GM19438 (cell line): ENCODE data around the gene EPN3.

Experiments used
- ATAC-seq: cut with Tn5 transposase; IDR thresholded peaks from one replicate; pipeline ENCODE4 v1.9.1; 2021; ENCODE audit warnings: low read depth; ENCODE audit not compliant: unreplicated experiment

Gene EPN3

GRCh38 chr17:50508573-50509460, 23.7 kb upstream of the EPN3 start:
- no peak for ATAC-seq

DNA sequence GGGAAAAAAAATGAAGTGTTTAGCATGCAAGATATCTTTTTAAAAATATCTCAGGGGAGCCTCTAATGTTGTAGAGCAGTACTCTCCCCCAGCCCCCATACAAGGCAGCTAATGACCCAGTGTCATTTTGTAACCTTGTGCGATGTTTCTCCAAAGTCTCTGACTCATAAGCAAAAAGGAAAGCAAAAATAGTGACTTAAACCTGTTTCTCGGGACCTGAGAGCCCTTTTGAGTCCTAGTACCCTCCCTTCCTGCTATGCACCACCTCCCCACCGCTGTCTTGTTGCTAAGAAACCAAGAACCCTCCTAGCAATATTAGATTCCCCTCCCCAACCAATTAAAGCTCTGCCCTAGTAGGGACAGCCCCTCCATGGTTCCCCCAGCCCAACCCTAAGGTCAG, 21.5 kb upstream of the EPN3 start:
- peak; percentile 74 for ATAC-seq

DNA sequence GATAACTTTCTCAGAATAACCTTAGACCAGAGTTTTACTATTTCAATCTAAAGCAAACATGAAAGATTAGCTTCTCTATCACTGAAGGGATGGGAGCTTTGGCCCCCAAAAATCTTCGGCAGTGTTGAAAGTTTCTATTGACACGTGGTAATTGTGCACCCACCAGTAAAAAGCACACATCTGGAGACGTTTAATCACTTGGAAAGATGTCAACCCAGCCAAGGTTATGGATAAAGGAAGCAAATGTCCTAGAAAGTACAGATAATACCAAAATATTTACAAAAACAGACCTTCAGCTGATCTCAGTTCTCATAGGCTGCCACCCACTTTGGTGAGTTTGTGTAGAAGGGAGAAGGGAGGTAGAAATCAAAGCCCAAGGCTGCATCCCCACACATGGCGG, 19.0 kb upstream of the EPN3 start:
- no peak for ATAC-seq

- no peak for ATAC-seq
Measured at GRCh38 chr17:50514388-50514787, 18.1 kb upstream of the EPN3 start.

GRCh38 chr17:50514936-50515702, 17.4 kb upstream of the EPN3 start:
- ATAC-seq = no peak

- ATAC-seq = no peak
Measured at GRCh38 chr17:50517011-50517410, 15.5 kb upstream of the EPN3 start.

- no peak for ATAC-seq
Measured at GRCh38 chr17:50517504-50518383, 14.8 kb upstream of the EPN3 start.

GRCh38 chr17:50518384-50519023, 14.0 kb upstream of the EPN3 start:
- ATAC-seq = no peak

DNA sequence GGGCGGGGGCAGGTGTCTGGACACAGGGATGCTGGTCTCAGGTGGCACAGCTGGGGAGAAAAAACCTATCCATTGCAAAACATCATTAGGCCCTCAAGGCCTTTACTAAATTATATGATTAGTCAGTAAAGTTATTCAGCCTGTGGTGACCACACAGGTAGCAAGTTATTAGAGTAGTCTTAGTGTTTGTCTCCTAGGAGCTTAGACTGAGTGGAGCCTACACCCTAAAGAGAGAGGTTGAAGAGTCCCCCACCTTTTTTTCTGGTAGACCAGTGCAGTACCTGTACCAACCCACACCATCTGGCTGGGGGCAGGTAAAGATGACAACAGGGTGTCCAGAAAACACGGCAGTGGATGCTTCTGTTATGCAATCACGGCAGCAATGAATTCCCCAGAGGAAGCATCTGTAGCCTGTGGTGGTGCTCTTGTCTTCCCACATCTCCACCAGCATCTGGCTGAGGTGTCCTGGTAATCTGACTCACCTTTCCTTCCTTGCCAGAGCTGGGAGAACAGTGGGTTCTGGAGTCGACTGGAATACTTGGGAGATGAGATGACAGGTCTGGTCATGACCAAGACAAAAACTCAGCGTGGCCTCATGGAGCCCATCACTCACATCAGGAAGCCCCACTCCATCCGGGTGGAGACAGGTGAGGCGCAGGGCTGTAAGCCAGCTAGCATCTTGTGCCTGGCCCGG, 13.2 kb upstream of the EPN3 start:
- ATAC-seq = no peak

DNA sequence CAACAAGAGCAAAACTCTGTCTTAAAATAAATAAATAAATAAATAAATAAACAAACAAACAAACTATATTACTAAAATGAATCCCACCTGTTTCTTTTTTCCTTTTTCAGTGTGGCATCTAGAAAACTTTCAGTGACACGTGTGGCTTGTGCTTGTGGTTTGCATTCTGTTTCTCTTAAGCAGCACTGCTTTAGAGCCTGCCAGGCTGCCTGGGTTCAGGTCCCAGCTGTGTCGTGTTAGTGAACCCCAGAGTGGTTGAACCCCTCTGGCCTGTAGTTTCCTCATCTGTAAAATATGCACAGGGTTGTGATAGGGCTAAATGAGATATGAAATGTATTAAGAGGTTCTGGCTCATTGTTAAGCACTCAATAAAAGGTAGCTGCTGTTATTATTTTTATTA, 12.1 kb upstream of the EPN3 start:
- ATAC-seq = no peak

GRCh38 chr17:50521514-50521913, 11.0 kb upstream of the EPN3 start:
- no peak for ATAC-seq

DNA sequence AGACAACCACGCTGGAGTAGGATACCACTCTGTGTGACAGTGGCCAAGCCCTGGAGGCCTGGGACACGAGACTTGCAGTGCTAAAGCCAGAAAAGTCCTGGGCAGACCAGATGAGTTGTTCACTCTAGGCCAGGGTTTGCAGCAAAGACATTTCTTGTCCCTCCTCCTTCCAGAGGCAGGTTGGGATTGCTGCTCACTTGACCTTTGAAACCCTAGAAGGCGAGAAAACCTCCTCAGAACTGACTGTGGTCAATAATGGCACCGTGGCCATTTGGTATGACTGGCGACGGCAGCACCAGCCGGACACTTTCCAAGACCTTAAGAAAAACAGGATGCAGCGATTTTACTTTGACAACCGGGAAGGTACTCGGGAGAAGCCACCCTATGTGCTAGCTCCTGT, 9.8 kb upstream of the EPN3 start:
- no peak for ATAC-seq

DNA sequence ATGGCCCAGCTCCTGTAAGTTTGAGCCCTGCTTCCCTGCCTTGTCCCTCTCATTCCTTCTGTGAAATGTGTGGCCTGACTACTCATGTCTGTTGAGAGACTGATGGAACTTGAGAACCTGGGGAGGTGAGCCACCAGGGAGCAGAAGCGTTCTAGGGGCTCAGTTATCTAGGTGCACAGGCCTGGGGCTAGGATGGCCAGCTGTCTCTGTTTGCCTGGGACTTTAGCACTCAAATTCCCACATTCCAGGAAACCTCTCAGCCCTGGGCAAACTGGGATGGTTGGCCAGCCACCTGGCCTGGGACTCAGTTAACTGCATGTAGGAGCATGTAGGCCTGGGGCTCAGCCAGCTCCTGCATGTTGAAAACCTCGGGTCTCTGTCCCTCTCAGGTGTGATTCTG, 9.3 kb upstream of the EPN3 start:
- no peak for ATAC-seq

DNA sequence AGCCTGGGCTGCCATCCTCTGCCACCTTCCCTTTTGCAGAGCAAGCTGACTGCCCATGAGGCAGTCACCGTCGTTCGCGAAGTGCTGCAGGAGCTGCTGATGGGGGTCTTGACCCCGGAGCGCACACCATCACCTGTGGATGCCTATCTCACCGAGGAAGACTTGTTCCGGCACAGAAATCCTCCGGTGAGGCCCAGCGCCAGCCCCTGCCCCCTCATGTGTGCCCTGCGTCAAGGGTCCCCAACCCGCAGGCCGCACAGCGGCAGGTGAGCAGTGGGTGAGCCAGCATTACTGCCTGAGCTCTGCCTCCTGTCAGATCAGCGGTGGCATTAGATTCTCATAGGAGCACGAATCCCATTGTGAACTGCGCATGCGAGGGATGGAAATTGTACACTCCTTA, 7.7 kb upstream of the EPN3 start:
- ATAC-seq = no peak

DNA sequence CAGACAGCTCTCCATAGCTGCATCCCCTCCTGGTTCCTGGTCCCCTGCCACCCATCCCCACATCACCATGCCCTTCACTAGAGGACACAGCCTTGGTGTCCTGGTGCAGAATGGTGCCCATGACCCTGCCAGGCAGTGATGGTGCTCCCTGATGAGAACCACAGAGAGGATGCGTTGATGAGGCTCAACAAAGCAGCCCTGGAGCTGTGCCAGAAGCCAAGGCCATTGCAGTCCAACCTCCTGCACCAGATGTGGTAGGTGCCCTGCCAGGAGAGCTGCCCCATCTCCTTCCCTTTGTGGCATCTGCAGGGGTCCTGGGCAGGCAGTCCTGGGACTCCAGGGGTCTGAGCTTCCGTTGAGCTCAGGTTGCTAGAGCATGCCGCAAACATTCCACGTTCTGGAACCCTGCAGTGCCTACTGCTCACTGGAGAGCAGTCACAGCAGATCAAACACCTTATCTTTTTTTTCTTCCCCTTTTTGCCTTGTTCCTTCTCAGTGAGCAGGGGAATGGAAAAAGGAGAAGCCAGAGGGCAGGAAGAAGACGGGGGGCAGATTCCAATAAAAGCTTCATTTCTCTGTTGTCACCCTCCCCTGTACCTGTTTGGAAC, 5.3 kb upstream of the EPN3 start:
- no peak for ATAC-seq

DNA sequence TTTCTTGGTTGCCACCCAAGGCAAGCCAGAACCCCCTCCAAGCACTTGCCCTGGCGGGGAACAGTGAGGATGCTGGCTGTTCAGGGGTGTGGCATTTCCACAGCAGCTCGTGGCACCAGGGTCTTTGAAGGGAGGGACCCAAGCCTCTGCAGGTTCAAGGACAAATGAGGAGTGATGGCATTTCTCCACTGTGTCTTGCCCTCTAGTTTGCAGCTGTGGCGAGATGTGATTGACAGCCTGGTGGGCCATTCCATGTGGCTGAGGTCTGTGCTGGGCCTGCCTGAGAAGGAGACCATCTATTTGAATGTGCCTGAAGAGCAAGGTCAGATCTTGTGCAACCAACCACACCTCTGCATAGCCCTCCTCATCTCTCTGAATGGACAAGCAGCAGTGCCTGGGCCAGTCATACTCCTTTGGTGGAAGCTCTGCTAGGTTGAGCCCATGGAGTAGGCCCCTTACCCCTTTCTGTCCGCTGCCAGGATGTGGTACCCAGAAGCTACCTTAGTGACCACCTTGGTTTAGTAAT, 4.5 kb upstream of the EPN3 start:
- no peak for ATAC-seq

- ATAC-seq = no peak
Measured at GRCh38 chr17:50529849-50530248, 2.7 kb upstream of the EPN3 start.

DNA sequence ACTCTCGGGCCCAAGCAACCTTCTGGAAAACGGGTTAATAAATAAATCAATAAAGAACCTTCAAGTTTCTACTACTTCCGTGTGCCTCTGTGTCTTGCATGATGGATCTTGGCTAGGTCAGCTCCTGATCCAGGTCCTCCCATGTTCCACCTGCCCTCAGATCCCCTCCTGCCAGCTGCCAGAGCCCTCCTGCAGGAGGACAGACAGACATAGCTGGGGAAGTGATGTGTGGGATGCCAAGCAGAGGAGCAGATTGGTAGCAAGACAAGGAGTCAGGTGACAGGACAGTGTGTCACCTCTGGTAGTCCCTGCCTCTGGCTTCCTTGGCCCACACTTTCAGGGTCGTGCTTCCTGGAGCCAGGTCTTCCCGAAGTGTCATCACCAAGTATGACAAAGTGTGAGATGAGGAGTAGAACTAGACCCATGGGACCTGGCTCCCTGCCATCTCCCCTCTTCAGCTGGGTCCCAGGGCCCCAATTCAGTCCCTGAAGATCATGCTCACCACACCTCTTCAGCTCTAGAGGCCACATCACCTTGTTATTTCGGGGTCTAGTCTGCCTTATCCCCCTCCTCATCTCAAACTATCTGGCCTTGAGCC, 1.0 kb upstream of the EPN3 start:
- no peak for ATAC-seq

- no peak for ATAC-seq
Measured at GRCh38 chr17:50533185-50533584, 650 bp downstream of the EPN3 start.
